Measurements from ENCODE around the gene INSM1.

INSM1 gene

GRCh38 chr20:20371681-20372080 lies 3.8 kb downstream of the INSM1 start:
- peaks cover 2% of the 10 kb centered on the region for H3K9me3 ChIP-seq (ENCODE audit: insufficient read depth, low read depth, low read length)
- H2BK12ac ChIP-seq (ENCODE audit: low read length): no peak overlapping the region
- H3K23ac ChIP-seq (ENCODE audit: low read length): no peak overlapping the region
- H3K4me1 ChIP-seq (ENCODE audit: control insufficient read depth in 1 of 2, insufficient read depth in 2 of 2, low read length in 2 of 2): peaks cover 14 to 22% of the 10 kb centered on the region in 2 experiments
- no peak for DNase-seq
- no peak overlapping the region for H3K4me2 ChIP-seq (ENCODE audit: low read length)
- H3K79me1 ChIP-seq (ENCODE audit: low read length): no peaks in the 10 kb centered on the region
- no CpG with 5 or more reads among the region's 3 CpGs for WGBS (ENCODE audit: extremely low coverage, insufficient coverage, insufficient read length)
- H3K27ac ChIP-seq (ENCODE audit: low read depth, low read length): no peak overlapping the region
- H3K9ac ChIP-seq (ENCODE audit: low read length): no peak overlapping the region
- H3K4me3 ChIP-seq (ENCODE audit: low read depth, low read length): no peak overlapping the region
- no peak overlapping the region for H4K8ac ChIP-seq (ENCODE audit: low read depth, low read length)
- H4K12ac ChIP-seq (ENCODE audit: low read depth, low read length): no peak overlapping the region
- peaks cover 40% of the 10 kb centered on the region for H3K27me3 ChIP-seq (ENCODE audit: insufficient read depth, low read length)
- no peak overlapping the region for H3K4ac ChIP-seq (ENCODE audit: low read depth, low read length)
- no peak overlapping the region for H4K91ac ChIP-seq (ENCODE audit: low read depth, low read length)
- H2AFZ ChIP-seq (ENCODE audit: insufficient read depth, low read length, poor library complexity): no peak overlapping the region
- no peaks in the 10 kb centered on the region for H3K79me2 ChIP-seq (ENCODE audit: control insufficient read depth, insufficient read depth, low read length, poor library complexity)
- no peak overlapping the region for H2BK5ac ChIP-seq (ENCODE audit: low read depth, low read length, poor library complexity)
- no peak overlapping the region for H2BK120ac ChIP-seq (ENCODE audit: insufficient read depth, low read length, poor library complexity)
- no peak overlapping the region for H3K14ac ChIP-seq (ENCODE audit: low read length)
- no peaks in the 10 kb centered on the region for H3K36me3 ChIP-seq (ENCODE audit: control insufficient read depth in 1 of 2, insufficient read depth in 2 of 2, low read length in 2 of 2)
- H3K18ac ChIP-seq (ENCODE audit: low read length): no peak overlapping the region
- no peak overlapping the region for H2AK5ac ChIP-seq (ENCODE audit: low read length)

GRCh38 chr20:20373091-20373571 lies 5.2 kb downstream of the INSM1 start:
- H3K18ac ChIP-seq (ENCODE audit: low read length): no peak overlapping the region
- H4K12ac ChIP-seq (ENCODE audit: low read depth, low read length): no peak overlapping the region
- H4K8ac ChIP-seq (ENCODE audit: low read depth, low read length): no peak overlapping the region
- H3K27me3 ChIP-seq (ENCODE audit: insufficient read depth, low read length): peaks cover 25% of the 10 kb centered on the region
- no peak overlapping the region for H3K27ac ChIP-seq (ENCODE audit: low read depth, low read length)
- no peak overlapping the region for H3K9ac ChIP-seq (ENCODE audit: low read length)
- no CpG with 5 or more reads among the region's 17 CpGs for WGBS (ENCODE audit: extremely low coverage, insufficient coverage, insufficient read length)
- H3K4me1 ChIP-seq (ENCODE audit: control insufficient read depth in 1 of 2, insufficient read depth in 2 of 2, low read length in 2 of 2): peaks cover 11 to 18% of the 10 kb centered on the region in 2 experiments
- no peak overlapping the region for H3K4me2 ChIP-seq (ENCODE audit: low read length)
- peaks cover 2% of the 10 kb centered on the region for H3K9me3 ChIP-seq (ENCODE audit: insufficient read depth, low read depth, low read length)
- H3K14ac ChIP-seq (ENCODE audit: low read length): no peak overlapping the region
- no peak overlapping the region for H3K4ac ChIP-seq (ENCODE audit: low read depth, low read length)
- H2AK5ac ChIP-seq (ENCODE audit: low read length): no peak overlapping the region
- H2BK120ac ChIP-seq (ENCODE audit: insufficient read depth, low read length, poor library complexity): no peak overlapping the region
- H2BK5ac ChIP-seq (ENCODE audit: low read depth, low read length, poor library complexity): no peak overlapping the region
- no peak overlapping the region for H3K23ac ChIP-seq (ENCODE audit: low read length)
- no peak overlapping the region for H3K4me3 ChIP-seq (ENCODE audit: low read depth, low read length)
- DNase-seq: peak; percentile 35 to 60
- no peak overlapping the region for H2BK12ac ChIP-seq (ENCODE audit: low read length)
- no peak overlapping the region for H2AFZ ChIP-seq (ENCODE audit: insufficient read depth, low read length, poor library complexity)
- H4K91ac ChIP-seq (ENCODE audit: low read depth, low read length): no peak overlapping the region
- H3K36me3 ChIP-seq (ENCODE audit: control insufficient read depth in 1 of 2, insufficient read depth in 2 of 2, low read length in 2 of 2): no peaks in the 10 kb centered on the region
- H3K79me1 ChIP-seq (ENCODE audit: low read length): no peaks in the 10 kb centered on the region
- no peaks in the 10 kb centered on the region for H3K79me2 ChIP-seq (ENCODE audit: control insufficient read depth, insufficient read depth, low read length, poor library complexity)

- H3K79me1 ChIP-seq (ENCODE audit: low read length): no peaks in the 10 kb centered on the region
Observed at GRCh38 chr20:20375862-20376261, 8.0 kb downstream of the INSM1 start.

DNA sequence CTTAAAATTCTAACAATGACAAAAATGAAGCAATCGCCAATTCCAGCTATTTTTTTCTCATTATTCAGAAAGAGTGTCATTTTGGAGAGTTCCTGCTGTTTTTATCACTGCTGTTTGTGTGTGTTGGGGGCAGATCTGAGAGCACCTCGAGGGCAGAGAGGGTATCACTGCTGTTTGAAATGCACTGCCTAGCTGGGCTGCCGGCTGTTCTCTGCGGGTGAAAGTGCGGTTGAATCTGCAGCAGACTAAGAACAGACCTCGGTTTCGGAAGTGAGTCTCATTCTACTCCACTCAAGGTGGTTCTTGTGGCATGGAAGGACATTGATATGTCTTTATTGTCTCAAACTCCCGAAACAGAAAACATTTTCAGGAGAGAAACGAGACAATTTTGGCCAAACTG lies 18.3 kb downstream of the INSM1 start:
- no peak overlapping the region for H4K91ac ChIP-seq (ENCODE audit: low read depth, low read length)
- no CpG with 5 or more reads among the region's 9 CpGs for WGBS (ENCODE audit: extremely low coverage, insufficient coverage, insufficient read length)
- no peak overlapping the region for H4K12ac ChIP-seq (ENCODE audit: low read depth, low read length)
- H3K14ac ChIP-seq (ENCODE audit: low read length): no peak overlapping the region
- H3K27me3 ChIP-seq (ENCODE audit: insufficient read depth, low read length): no peaks in the 10 kb centered on the region
- no peak overlapping the region for H3K18ac ChIP-seq (ENCODE audit: low read length)
- H3K4ac ChIP-seq (ENCODE audit: low read depth, low read length): no peak overlapping the region
- no peaks in the 10 kb centered on the region for H3K4me1 ChIP-seq (ENCODE audit: control insufficient read depth in 1 of 2, insufficient read depth in 2 of 2, low read length in 2 of 2)
- H3K9me3 ChIP-seq (ENCODE audit: insufficient read depth, low read depth, low read length): no peaks in the 10 kb centered on the region
- H3K27ac ChIP-seq (ENCODE audit: low read depth, low read length): no peak overlapping the region
- no peak overlapping the region for H4K8ac ChIP-seq (ENCODE audit: low read depth, low read length)
- no peak overlapping the region for H3K4me3 ChIP-seq (ENCODE audit: low read depth, low read length)
- no peak overlapping the region for H3K9ac ChIP-seq (ENCODE audit: low read length)
- no peak overlapping the region for H2BK5ac ChIP-seq (ENCODE audit: low read depth, low read length, poor library complexity)
- no peak overlapping the region for H3K4me2 ChIP-seq (ENCODE audit: low read length)
- no peaks in the 10 kb centered on the region for H3K79me2 ChIP-seq (ENCODE audit: control insufficient read depth, insufficient read depth, low read length, poor library complexity)
- H2AFZ ChIP-seq (ENCODE audit: insufficient read depth, low read length, poor library complexity): no peak overlapping the region
- no peak overlapping the region for H2BK120ac ChIP-seq (ENCODE audit: insufficient read depth, low read length, poor library complexity)
- no peaks in the 10 kb centered on the region for H3K79me1 ChIP-seq (ENCODE audit: low read length)
- H3K36me3 ChIP-seq (ENCODE audit: control insufficient read depth in 1 of 2, insufficient read depth in 2 of 2, low read length in 2 of 2): no peaks in the 10 kb centered on the region
- DNase-seq: peak in 1 of 2 donors; percentile 57
- H3K23ac ChIP-seq (ENCODE audit: low read length): no peak overlapping the region
- H2BK12ac ChIP-seq (ENCODE audit: low read length): no peak overlapping the region
- no peak overlapping the region for H2AK5ac ChIP-seq (ENCODE audit: low read length)

More at GRCh38 chr20:20375862-20376261, 8.0 kb downstream of the INSM1 start:
- peaks cover 4% of the 10 kb centered on the region for H3K27me3 ChIP-seq (ENCODE audit: insufficient read depth, low read length)
- peaks cover under 1% of the 10 kb centered on the region for H3K9me3 ChIP-seq (ENCODE audit: insufficient read depth, low read depth, low read length)
- no peaks in the 10 kb centered on the region for H3K79me2 ChIP-seq (ENCODE audit: control insufficient read depth, insufficient read depth, low read length, poor library complexity)
- H3K4me1 ChIP-seq (ENCODE audit: control insufficient read depth in 1 of 2, insufficient read depth in 2 of 2, low read length in 2 of 2): peaks cover 0 to 3% of the 10 kb centered on the region in 2 experiments
- H3K4ac ChIP-seq (ENCODE audit: low read depth, low read length): no peak overlapping the region
- H3K23ac ChIP-seq (ENCODE audit: low read length): no peak overlapping the region
- no peak overlapping the region for H4K12ac ChIP-seq (ENCODE audit: low read depth, low read length)
- no peak overlapping the region for H3K14ac ChIP-seq (ENCODE audit: low read length)
- DNase-seq: peak; percentile 39 to 71
- H2BK120ac ChIP-seq (ENCODE audit: insufficient read depth, low read length, poor library complexity): no peak overlapping the region
- H3K36me3 ChIP-seq (ENCODE audit: control insufficient read depth in 1 of 2, insufficient read depth in 2 of 2, low read length in 2 of 2): no peaks in the 10 kb centered on the region
- H3K18ac ChIP-seq (ENCODE audit: low read length): no peak overlapping the region
- H2BK12ac ChIP-seq (ENCODE audit: low read length): no peak overlapping the region
- H3K4me2 ChIP-seq (ENCODE audit: low read length): no peak overlapping the region
- H2AK5ac ChIP-seq (ENCODE audit: low read length): no peak overlapping the region
- no peak overlapping the region for H2BK5ac ChIP-seq (ENCODE audit: low read depth, low read length, poor library complexity)
- WGBS (ENCODE audit: extremely low coverage, insufficient coverage, insufficient read length): no CpG with 5 or more reads among the region's 8 CpGs
- H4K91ac ChIP-seq (ENCODE audit: low read depth, low read length): no peak overlapping the region
- H4K8ac ChIP-seq (ENCODE audit: low read depth, low read length): no peak overlapping the region
- H2AFZ ChIP-seq (ENCODE audit: insufficient read depth, low read length, poor library complexity): no peak overlapping the region
- H3K4me3 ChIP-seq (ENCODE audit: low read depth, low read length): no peak overlapping the region
- no peak overlapping the region for H3K9ac ChIP-seq (ENCODE audit: low read length)
- H3K27ac ChIP-seq (ENCODE audit: low read depth, low read length): no peak overlapping the region
